HG02943 (cell line): ENCODE results near the gene STARD3NL.
"Not testable (repeated sequence)": the region's sequence is repeated elsewhere in the genome, so short reads cannot be mapped to it uniquely, and the experiment has no call there.

Source experiments
- ATAC-seq: cut with Tn5 transposase; IDR thresholded peaks from one replicate; pipeline ENCODE4 v1.9.1; 2021; ENCODE audit warnings: mild to moderate bottlenecking, low read depth, moderate library complexity; ENCODE audit not compliant: unreplicated experiment

Gene STARD3NL

GRCh38 chr7:38178004-38178694 lies at the start of gene STARD3NL:
Gene STARD3NL (plus strand): TSS chr7:38178245. CDS start chr7:38207505, 29,260 bp downstream.
- ATAC-seq = peak; percentile 99

DNA sequence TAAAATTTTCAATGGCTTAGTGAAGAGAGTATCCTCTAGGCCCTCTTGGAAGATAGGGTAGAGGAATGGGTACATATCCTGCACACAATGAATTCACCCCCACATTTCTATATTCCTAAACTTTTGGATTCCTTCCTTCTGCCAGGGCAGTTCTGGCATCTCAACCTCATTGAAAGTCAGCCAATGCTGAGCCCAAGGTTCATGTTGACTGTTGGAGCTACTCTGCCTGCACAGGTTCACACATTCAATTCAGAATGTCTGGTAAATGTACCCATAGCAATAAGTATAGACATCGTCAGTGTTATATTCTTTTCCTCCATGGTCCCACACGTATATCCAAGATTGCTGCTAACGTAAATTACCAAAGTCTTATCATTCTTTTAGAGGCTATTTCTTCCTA lies 48.9 kb upstream of the STARD3NL start:
- no peak for ATAC-seq

GRCh38 chr7:38129579-38129978 lies 48.5 kb upstream of the STARD3NL start:
- ATAC-seq = no peak

DNA sequence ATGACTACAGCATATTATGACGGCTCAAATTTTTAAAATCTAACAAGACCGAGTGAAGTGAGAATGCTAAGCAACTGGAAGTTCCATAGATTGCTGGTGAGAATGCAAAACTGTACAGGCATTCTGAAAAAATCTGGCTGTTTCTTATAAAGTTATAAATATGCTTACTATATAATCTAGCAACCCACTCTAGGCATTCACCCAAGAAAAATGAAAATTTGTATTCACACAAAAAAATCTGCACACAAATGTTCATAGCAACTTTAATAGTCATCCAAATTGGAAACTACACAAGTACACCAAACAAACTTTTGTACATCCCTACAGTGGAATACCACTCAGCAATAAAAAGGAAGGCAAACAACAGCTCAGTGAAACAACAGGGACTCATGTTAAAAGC lies 39.9 kb upstream of the STARD3NL start:
- no peak for ATAC-seq

DNA sequence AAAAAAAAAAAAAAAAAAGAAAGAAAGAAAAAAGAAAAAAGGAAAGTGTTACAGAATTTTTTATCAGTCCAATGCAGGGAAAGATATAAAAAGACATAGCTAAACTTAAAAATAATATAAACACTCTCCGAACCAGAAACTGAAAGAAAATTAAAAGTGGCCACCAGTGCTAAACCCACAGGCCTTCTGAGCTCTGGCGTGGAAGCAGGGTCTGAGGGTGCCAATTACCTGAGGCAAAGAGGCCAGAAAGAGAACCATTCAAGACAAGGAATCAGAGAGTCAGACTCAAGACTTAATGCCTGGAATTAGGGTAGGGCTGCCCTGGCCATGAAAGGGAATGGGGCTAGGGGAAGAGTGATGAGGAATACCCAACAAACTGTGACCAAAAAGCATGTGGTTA lies 36.9 kb upstream of the STARD3NL start:
- no peak for ATAC-seq

- ATAC-seq = peak; percentile 73
These were observed 35.3 kb upstream of the STARD3NL start for GRCh38 chr7:38142736-38143135.

GRCh38 chr7:38147005-38147404 lies 31.0 kb upstream of the STARD3NL start:
- ATAC-seq = no peak

DNA sequence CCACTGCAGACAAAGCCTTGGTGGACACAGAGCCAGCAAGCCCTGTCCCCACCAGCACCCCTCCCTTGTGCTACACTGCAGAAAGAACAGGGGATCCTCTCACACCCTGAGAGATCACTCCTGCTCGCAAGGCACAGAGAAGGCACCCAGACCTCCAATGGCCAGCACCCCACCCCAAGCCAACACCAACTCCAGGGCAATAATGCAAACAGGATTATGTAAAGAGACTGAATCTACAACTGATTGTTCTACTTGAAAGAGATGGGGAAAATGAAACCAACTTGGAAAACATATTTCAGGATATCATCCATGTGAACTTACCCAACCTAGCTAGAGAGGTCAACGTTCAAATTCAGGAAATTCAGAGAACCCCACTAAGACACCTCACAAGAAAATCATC lies 26.5 kb upstream of the STARD3NL start:
- no peak for ATAC-seq

DNA sequence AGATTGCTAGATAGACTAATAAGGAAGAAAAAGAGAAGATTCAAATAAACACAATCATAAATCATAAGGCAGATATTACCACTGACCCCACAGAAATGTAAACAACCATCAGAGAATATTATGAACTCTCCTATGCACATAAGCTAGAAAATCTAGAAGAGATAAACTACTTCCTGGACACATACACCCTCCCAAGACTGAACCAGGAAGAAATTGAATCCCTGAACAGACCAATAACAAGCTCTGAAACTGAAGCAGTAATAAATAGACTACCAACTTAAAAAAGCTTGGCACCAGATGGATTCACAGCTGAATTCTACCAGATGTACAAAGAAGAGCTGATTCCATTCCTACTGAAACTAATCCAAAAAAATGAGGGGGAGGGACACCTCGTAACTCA lies 24.5 kb upstream of the STARD3NL start:
- no peak for ATAC-seq

GRCh38 chr7:38154278-38154677 lies 23.8 kb upstream of the STARD3NL start:
- no peak for ATAC-seq

DNA sequence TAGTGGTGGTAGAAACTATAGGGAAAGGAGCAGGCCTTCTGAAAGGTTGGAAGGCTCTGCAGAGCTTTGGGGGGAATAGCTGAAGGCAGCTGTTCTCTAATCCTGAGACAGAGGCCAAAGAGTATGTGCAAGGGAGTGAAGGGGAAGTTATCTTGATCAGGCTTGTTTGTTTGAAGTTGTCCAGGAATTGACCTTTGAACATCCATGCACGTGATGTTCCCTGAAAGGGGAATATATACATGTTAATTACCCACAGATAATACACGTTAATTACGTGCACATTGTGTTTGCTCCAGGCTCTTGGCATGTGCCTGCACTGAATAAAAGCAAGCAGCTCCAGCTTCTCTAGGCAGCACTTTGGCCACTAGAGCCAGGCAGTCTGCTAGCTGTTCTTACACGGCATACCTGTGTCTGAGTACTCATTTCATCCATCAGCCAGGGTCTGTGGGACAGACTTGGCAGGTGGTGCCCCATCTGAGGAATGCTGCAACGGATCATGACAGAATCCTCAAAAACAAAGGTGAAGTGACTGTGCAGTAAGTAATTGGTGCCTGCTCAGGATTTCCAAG lies 18.0 kb upstream of the STARD3NL start:
- ATAC-seq = no peak

GRCh38 chr7:38162036-38162435 lies 16.0 kb upstream of the STARD3NL start:
- ATAC-seq = no peak

GRCh38 chr7:38163671-38164070 lies 14.4 kb upstream of the STARD3NL start:
- no peak for ATAC-seq

GRCh38 chr7:38168890-38169570 lies 9.0 kb upstream of the STARD3NL start:
- ATAC-seq = no peak

DNA sequence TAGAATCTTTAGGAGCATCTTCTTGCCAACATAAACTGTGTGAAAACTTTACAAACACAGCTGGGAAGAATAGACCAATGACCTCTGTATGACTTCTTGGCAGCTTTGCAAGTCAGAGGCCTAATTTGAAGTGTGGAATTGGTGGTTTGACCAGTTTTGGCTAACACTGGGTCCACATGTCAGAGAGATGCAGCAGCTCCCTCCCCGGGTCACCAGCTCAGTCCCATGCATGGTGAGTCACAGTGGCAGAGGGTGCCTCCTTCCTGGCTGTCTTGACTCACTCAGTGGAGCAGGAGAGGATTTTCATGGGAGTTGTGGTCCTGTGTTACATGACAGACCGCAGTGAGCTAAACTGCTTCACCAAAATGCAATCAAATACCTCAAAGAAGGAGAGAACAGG lies 8.2 kb upstream of the STARD3NL start:
- ATAC-seq = no peak

DNA sequence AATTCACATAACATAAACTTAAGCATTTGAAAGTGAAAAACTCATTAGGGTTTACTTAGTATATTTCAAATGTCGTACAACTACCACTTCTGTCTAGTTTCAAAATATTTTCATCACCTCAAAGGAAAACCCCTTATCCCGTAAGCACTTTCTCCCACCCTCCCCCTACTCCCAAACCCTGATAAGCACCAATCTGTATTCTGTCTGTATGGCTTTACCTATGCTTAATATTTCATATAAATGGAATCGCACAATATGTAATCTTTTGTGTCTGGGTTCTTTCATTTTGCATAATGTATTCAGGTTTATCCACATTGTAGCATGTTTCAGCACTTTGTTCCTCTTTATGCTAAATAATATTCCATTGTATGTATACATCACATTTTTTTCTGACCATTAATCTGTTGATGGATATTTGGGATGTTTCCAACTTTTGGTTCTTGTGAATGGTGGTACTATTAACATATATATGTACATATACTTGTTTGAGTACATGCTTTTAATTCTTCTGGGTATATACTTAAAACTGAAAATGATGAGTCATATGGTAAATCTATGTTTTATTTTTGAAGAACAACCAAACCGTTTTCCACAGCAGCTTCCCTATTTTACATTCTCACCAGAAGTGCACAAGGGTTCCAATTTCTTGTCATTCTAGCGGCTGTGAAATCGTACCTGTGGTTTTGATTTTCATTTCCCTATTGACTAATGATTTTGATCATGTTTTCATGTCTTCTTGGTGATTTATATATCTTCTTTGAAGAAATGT lies 6.2 kb upstream of the STARD3NL start:
- ATAC-seq = no peak

DNA sequence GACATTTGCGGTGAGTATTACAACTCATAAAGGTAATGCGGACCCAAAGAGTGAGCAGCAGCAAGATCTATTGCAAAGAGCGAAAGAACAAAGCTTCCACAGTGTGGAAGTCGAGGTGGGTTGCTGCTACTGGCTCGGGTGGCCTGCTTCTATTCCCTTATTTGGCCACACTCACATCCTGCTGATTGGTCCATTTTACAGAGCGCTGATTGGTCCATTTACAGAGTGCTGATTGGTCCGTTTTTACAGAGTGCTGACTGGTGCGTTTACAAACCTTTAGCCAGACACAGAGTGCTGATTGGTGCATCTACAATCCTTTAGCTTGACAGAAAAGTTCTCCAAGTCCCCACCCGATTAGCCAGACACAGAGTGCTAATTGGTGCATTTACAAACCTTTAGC lies 2.5 kb upstream of the STARD3NL start:
- not testable (repeated sequence) for ATAC-seq

DNA sequence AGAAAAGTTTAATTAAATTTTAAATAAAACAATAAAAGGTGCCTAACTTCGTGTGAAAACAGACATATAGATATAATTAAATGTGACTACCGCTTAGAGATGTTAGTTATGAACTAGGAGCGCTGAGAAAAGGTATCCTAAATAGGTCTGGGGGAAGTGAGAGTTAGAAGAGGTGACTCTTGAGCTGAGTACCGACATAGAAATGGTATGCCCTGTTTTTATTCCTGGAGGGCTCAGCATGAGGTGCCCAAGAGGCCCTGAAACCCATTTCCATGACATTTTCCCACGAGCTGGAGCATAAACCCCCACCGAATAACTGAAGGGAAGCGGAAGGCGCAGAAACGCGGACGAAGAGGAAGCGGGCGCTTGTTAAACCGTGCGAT lies 433 bp upstream of the STARD3NL start:
- ATAC-seq = no peak

- ATAC-seq = peak; percentile 33
These were observed 775 bp downstream of the STARD3NL start for GRCh38 chr7:38178695-38179344.

- ATAC-seq = no peak
These were observed 1.8 kb downstream of the STARD3NL start for GRCh38 chr7:38179776-38180226.

DNA sequence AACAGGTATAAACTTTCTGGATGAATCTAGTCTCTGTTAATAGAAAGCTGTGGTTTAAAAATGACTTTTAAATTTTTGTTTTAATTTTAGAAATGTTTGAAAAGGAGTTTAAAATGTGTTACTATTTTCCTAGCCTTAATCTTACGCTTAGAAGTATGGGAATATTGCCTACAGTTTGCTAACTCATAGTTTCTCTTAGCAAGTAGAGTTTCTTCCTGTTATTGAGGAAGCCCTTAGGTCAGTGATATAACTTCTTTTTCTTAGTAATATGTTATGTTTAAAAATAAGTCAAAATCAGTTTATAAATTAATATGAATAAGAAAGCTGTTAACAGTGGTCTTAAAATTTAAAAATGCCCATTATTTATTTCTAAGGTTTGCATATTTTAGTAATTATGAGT lies 3.1 kb downstream of the STARD3NL start:
- no peak for ATAC-seq
